ENCODE data around the gene TENM3.

DNA sequence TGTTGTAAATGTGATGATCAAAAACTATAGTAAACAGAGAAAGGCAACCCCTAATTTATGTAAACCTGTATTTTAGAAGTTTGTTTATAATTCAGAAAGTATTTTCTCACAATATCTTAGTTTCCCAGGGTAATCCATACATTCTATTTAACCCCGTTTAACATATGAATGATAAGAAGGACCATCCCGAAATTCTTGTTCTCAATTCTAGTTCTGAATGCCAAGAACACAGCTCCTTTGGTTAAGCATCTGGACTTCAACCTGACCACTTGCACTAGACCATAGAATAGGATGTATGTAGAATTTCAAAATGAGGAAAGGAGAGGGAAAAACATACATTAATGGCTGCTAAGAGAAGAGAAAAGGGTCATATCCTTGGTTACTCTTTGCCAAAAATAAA, 227.0 kb downstream of the TENM3 start:
- TF ChIP-seq EZH2phosphoT487 (IDR thresholded peaks at IDR 0.05; ENCODE audit: low read length) = no peak
- TF ChIP-seq, protein P1, sequence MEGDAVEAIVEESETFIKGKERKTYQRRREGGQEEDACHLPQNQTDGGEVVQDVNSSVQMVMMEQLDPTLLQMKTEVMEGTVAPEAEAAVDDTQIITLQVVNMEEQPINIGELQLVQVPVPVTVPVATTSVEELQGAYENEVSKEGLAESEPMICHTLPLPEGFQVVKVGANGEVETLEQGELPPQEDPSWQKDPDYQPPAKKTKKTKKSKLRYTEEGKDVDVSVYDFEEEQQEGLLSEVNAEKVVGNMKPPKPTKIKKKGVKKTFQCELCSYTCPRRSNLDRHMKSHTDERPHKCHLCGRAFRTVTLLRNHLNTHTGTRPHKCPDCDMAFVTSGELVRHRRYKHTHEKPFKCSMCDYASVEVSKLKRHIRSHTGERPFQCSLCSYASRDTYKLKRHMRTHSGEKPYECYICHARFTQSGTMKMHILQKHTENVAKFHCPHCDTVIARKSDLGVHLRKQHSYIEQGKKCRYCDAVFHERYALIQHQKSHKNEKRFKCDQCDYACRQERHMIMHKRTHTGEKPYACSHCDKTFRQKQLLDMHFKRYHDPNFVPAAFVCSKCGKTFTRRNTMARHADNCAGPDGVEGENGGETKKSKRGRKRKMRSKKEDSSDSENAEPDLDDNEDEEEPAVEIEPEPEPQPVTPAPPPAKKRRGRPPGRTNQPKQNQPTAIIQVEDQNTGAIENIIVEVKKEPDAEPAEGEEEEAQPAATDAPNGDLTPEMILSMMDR (IDR thresholded peaks at IDR 0.05; ENCODE audit: low read length) = no peak

Measured in MM.1S (cell line).